Measurements from ENCODE around the gene PHACTR3.

The PHACTR3 gene

GRCh38 chr20:59777331-59777725, 173.0 kb downstream of the PHACTR3 start:
- Histone ChIP-seq H3K27ac (ENCODE audit: low read depth, low read length) (no peak overlapping the region), H3K4me2 (ENCODE audit: low read length) (no peak overlapping the region), H3K4ac (ENCODE audit: low read depth, low read length) (no peak overlapping the region), H3K79me2 (ENCODE audit: control insufficient read depth, insufficient read depth, low read length) (no peaks in the 10 kb centered on the region), H2BK120ac (ENCODE audit: low read depth, low read length) (no peak overlapping the region), H3K36me3 (ENCODE audit: control insufficient read depth, insufficient read depth, low read length) (no peaks in the 10 kb centered on the region), H4K8ac (ENCODE audit: low read depth, low read length) (no peak overlapping the region), H3K79me1 (ENCODE audit: low read length) (no peaks in the 10 kb centered on the region), H4K5ac (ENCODE audit: low read length) (no peak overlapping the region), H3K23ac (ENCODE audit: low read length) (no peak overlapping the region), H2BK5ac (ENCODE audit: low read length) (no peak overlapping the region), H3K4me3 (ENCODE audit: low read length) (no peak overlapping the region), H3K18ac (ENCODE audit: low read length) (no peak overlapping the region), H3K56ac (ENCODE audit: low read length) (no peak overlapping the region), H3K9ac (ENCODE audit: low read length) (no peak overlapping the region), H2AK5ac (ENCODE audit: low read length) (no peak overlapping the region), H2BK15ac (replicated peaks; ENCODE audit: low read depth) (no peak overlapping the region), H3K27me3 (ENCODE audit: insufficient read depth, low read length, poor library complexity) (no peaks in the 10 kb centered on the region), H3K4me1 (ENCODE audit: control insufficient read depth, low read depth, low read length) (no peaks in the 10 kb centered on the region)
- no CpG with 5 or more reads among the region's 3 CpGs for WGBS (ENCODE audit: extremely low coverage, insufficient coverage, low lambda C conversion rate)
- DNase-seq, result no peak

DNA sequence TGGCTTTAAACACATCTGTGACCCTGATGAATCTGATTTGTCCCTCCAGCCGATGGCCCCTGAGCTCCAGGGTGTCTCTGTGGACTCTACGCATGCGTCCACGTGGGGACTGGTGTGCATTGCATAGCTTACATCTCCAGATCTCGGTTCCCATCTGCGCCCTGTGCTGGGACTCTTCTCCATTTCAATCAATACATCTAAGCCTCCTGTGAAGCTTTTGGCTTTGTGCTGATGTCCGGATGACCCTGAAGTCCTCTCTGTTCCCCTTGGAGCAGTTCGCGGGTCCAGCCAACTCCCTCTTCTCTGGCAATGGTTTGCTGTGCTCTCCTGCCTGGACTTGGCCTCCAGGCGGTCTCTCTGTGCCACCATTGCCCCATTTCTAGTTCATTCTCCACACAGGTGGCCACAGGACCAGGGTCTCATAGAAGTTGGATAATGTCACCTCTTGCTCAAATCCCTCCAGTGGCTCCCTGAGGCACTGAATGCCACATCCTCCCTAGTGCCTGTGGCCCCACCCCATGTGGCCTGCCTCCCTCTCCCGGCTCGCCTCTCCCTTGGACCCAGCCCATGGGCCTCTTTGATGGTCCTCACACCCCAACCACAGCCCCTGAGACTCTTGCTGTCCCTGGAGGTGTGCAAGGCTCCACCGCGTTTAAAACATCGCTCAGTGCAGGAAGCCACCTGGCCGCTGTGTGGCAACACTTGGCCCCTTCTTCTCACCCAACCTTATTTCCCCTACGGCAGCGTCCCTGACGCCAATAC, 173.7 kb downstream of the PHACTR3 start:
- Histone ChIP-seq H3K27ac (ENCODE audit: low read depth, low read length) (no peak overlapping the region), H3K4me3 (ENCODE audit: low read length) (no peak overlapping the region), H3K23ac (ENCODE audit: low read length) (no peak overlapping the region), H2BK120ac (ENCODE audit: low read depth, low read length) (no peak overlapping the region), H3K4ac (ENCODE audit: low read depth, low read length) (no peak overlapping the region), H2BK15ac (replicated peaks; ENCODE audit: low read depth) (no peak overlapping the region), H4K5ac (ENCODE audit: low read length) (no peak overlapping the region), H4K8ac (ENCODE audit: low read depth, low read length) (no peak overlapping the region), H3K27me3 (ENCODE audit: insufficient read depth, low read length, poor library complexity) (no peaks in the 10 kb centered on the region), H3K36me3 (ENCODE audit: control insufficient read depth, insufficient read depth, low read length) (no peaks in the 10 kb centered on the region), H2BK5ac (ENCODE audit: low read length) (no peak overlapping the region), H2AK5ac (ENCODE audit: low read length) (no peak overlapping the region), H3K4me2 (ENCODE audit: low read length) (no peak overlapping the region), H3K18ac (ENCODE audit: low read length) (no peak overlapping the region), H3K79me1 (ENCODE audit: low read length) (no peaks in the 10 kb centered on the region), H3K79me2 (ENCODE audit: control insufficient read depth, insufficient read depth, low read length) (no peaks in the 10 kb centered on the region), H3K9ac (ENCODE audit: low read length) (no peak overlapping the region), H3K4me1 (ENCODE audit: control insufficient read depth, low read depth, low read length) (no peaks in the 10 kb centered on the region), H3K56ac (ENCODE audit: low read length) (no peak overlapping the region)
- DNase-seq, result no peak
- no CpG with 5 or more reads among the region's 19 CpGs for WGBS (ENCODE audit: extremely low coverage, insufficient coverage, low lambda C conversion rate)

DNA sequence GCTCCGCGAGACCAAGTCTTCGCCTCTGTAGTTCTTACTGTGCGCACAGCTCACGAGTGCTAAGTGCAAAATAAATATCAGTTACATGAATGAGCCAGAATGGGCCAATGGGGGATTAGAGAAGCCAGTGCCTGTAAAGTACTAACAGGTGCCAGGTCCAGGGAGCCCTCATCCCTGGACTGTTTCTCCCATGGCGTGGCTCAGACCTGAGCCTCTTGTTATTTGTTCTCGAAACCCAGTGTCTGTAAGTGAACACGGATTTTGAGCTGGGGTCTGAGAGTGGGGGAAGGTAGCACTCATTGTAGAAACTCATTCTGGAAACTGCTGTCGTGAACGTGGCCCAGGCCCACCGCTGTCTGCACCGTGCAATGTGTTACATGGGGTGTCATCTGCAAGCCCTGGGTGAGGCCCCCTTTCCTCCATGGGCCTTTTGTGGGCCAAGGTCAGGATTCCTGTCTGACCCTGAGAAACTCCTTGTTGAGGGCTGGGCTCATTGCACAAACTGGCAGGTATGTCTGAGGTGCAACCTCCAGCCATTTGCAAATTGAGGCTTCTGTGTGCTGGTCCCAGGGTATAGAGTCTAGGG, 174.4 kb downstream of the PHACTR3 start:
- no peaks in the 10 kb centered on the region for H3K27me3 ChIP-seq (ENCODE audit: insufficient read depth, low read length, poor library complexity)
- no peak overlapping the region for H3K23ac ChIP-seq (ENCODE audit: low read length)
- no peak overlapping the region for H3K56ac ChIP-seq (ENCODE audit: low read length)
- no peaks in the 10 kb centered on the region for H3K4me1 ChIP-seq (ENCODE audit: control insufficient read depth, low read depth, low read length)
- H3K18ac ChIP-seq (ENCODE audit: low read length), result no peak overlapping the region
- no peaks in the 10 kb centered on the region for H3K79me1 ChIP-seq (ENCODE audit: low read length)
- no peak overlapping the region for H2BK5ac ChIP-seq (ENCODE audit: low read length)
- no peaks in the 10 kb centered on the region for H3K36me3 ChIP-seq (ENCODE audit: control insufficient read depth, insufficient read depth, low read length)
- no peak overlapping the region for H3K9ac ChIP-seq (ENCODE audit: low read length)
- no peak overlapping the region for H4K8ac ChIP-seq (ENCODE audit: low read depth, low read length)
- no peak overlapping the region for H4K5ac ChIP-seq (ENCODE audit: low read length)
- H3K4me3 ChIP-seq (ENCODE audit: low read length), result no peak overlapping the region
- H3K4me2 ChIP-seq (ENCODE audit: low read length), result no peak overlapping the region
- no peak overlapping the region for H2BK15ac ChIP-seq (replicated peaks; ENCODE audit: low read depth)
- no CpG with 5 or more reads among the region's 12 CpGs for WGBS (ENCODE audit: extremely low coverage, insufficient coverage, low lambda C conversion rate)
- H2BK120ac ChIP-seq (ENCODE audit: low read depth, low read length), result no peak overlapping the region
- no peaks in the 10 kb centered on the region for H3K79me2 ChIP-seq (ENCODE audit: control insufficient read depth, insufficient read depth, low read length)
- no peak overlapping the region for H3K4ac ChIP-seq (ENCODE audit: low read depth, low read length)
- no peak overlapping the region for H3K27ac ChIP-seq (ENCODE audit: low read depth, low read length)
- no peak overlapping the region for H2AK5ac ChIP-seq (ENCODE audit: low read length)
- no peak for DNase-seq

- Histone ChIP-seq H3K36me3 (ENCODE audit: control insufficient read depth, insufficient read depth, low read length) (no peaks in the 10 kb centered on the region), H2BK15ac (replicated peaks; ENCODE audit: low read depth) (no peak overlapping the region)
Observed at GRCh38 chr20:59779656-59780380, 175.5 kb downstream of the PHACTR3 start.

DNA sequence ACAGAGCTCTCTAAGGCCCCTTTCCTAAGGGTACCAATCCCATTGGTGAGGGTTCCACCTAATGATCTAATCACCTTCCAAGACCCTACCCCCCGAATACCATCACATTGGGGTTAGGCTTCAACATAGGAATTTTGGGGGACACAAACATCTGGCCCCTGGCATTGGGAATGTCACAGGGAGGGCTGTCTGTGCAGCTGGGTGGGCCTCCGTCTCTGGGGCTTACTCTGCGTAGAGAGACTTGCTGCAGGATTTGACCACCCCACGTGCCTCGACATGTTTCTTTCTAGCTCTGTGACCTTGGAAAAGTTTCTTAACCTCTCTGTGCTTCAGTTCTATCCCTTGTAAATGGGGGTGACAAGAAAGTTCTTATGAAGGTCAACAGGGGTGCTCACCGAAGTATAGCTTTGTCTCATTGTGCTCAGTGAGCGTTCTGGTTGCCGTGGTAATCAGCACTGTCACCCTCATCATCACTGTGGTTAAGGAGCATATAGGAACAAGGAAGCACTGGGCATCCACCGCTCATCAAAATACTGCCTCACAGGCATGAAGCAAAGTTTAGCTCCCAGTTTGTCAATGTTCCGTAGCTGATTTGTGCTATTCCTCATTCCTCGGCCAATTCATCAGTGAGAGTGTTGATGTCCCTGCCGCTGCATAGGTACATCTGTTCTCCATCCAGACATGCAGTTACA, 176.3 kb downstream of the PHACTR3 start:
- Histone ChIP-seq H4K8ac (ENCODE audit: low read depth, low read length) (no peak overlapping the region), H3K23ac (ENCODE audit: low read length) (no peak overlapping the region), H3K4me1 (ENCODE audit: control insufficient read depth, low read depth, low read length) (no peaks in the 10 kb centered on the region), H3K27ac (ENCODE audit: low read depth, low read length) (no peak overlapping the region), H3K27me3 (ENCODE audit: insufficient read depth, low read length, poor library complexity) (no peaks in the 10 kb centered on the region), H3K4me2 (ENCODE audit: low read length) (no peak overlapping the region), H4K5ac (ENCODE audit: low read length) (no peak overlapping the region), H3K79me1 (ENCODE audit: low read length) (no peaks in the 10 kb centered on the region), H3K36me3 (ENCODE audit: control insufficient read depth, insufficient read depth, low read length) (no peaks in the 10 kb centered on the region), H2AK5ac (ENCODE audit: low read length) (no peak overlapping the region), H3K18ac (ENCODE audit: low read length) (no peak overlapping the region), H3K4me3 (ENCODE audit: low read length) (no peak overlapping the region), H2BK120ac (ENCODE audit: low read depth, low read length) (no peak overlapping the region), H3K56ac (ENCODE audit: low read length) (no peak overlapping the region), H3K4ac (ENCODE audit: low read depth, low read length) (no peak overlapping the region), H3K9ac (ENCODE audit: low read length) (no peak overlapping the region), H2BK5ac (ENCODE audit: low read length) (no peak overlapping the region), H3K79me2 (ENCODE audit: control insufficient read depth, insufficient read depth, low read length) (no peaks in the 10 kb centered on the region), H2BK15ac (replicated peaks; ENCODE audit: low read depth) (no peak overlapping the region)
- WGBS (ENCODE audit: extremely low coverage, insufficient coverage, low lambda C conversion rate), result no CpG with 5 or more reads among the region's 12 CpGs
- DNase-seq, result no peak

More at GRCh38 chr20:59779656-59780380, 175.5 kb downstream of the PHACTR3 start:
- no CpG with 5 or more reads among the region's 10 CpGs for WGBS (ENCODE audit: extremely low coverage, insufficient coverage, low lambda C conversion rate)
- no peak overlapping the region for H3K27ac ChIP-seq (ENCODE audit: low read depth, low read length)
- H3K9ac ChIP-seq (ENCODE audit: low read length), result no peak overlapping the region
- H3K4ac ChIP-seq (ENCODE audit: low read depth, low read length), result no peak overlapping the region
- no peak overlapping the region for H3K23ac ChIP-seq (ENCODE audit: low read length)
- no peak overlapping the region for H3K56ac ChIP-seq (ENCODE audit: low read length)
- H3K27me3 ChIP-seq (ENCODE audit: insufficient read depth, low read length, poor library complexity), result no peaks in the 10 kb centered on the region
- H3K4me1 ChIP-seq (ENCODE audit: control insufficient read depth, low read depth, low read length), result no peaks in the 10 kb centered on the region
- no peak overlapping the region for H4K8ac ChIP-seq (ENCODE audit: low read depth, low read length)
- no peak overlapping the region for H2BK5ac ChIP-seq (ENCODE audit: low read length)
- no peaks in the 10 kb centered on the region for H3K79me1 ChIP-seq (ENCODE audit: low read length)
- no peak overlapping the region for H2AK5ac ChIP-seq (ENCODE audit: low read length)
- no peak overlapping the region for H3K4me2 ChIP-seq (ENCODE audit: low read length)
- no peak for DNase-seq
- H4K5ac ChIP-seq (ENCODE audit: low read length), result no peak overlapping the region
- H3K79me2 ChIP-seq (ENCODE audit: control insufficient read depth, insufficient read depth, low read length), result no peaks in the 10 kb centered on the region
- H3K18ac ChIP-seq (ENCODE audit: low read length), result no peak overlapping the region
- H3K4me3 ChIP-seq (ENCODE audit: low read length), result no peak overlapping the region
- H2BK120ac ChIP-seq (ENCODE audit: low read depth, low read length), result no peak overlapping the region
